KG1 (cell line): ENCODE results near the gene SH3PXD2B.

Experiments
- DNase-seq: peaks from one replicate; lab custom pipeline; 2025; lab: John Stamatoyannopoulos, UW

The SH3PXD2B gene

GRCh38 chr5:172436879-172437369 is 17.4 kb downstream of the SH3PXD2B start:
- no peak for DNase-seq

- no peak for DNase-seq
These were observed 18.0 kb downstream of the SH3PXD2B start for GRCh38 chr5:172436078-172436878.

GRCh38 chr5:172435362-172436077 is 18.8 kb downstream of the SH3PXD2B start:
- DNase-seq = no peak

GRCh38 chr5:172434251-172434650 is 20.1 kb downstream of the SH3PXD2B start:
- no peak for DNase-seq

GRCh38 chr5:172433513-172433912 is 20.8 kb downstream of the SH3PXD2B start:
- no peak for DNase-seq

GRCh38 chr5:172433071-172433470 is 21.3 kb downstream of the SH3PXD2B start:
- DNase-seq = no peak

GRCh38 chr5:172430354-172430753 is 24.0 kb downstream of the SH3PXD2B start:
- no peak for DNase-seq

- no peak for DNase-seq
These were observed 25.0 kb downstream of the SH3PXD2B start for GRCh38 chr5:172429201-172429940.

GRCh38 chr5:172428224-172429166 is 25.8 kb downstream of the SH3PXD2B start:
- no peak for DNase-seq

GRCh38 chr5:172427202-172427601 is 27.1 kb downstream of the SH3PXD2B start:
- no peak for DNase-seq

GRCh38 chr5:172426086-172426485 is 28.2 kb downstream of the SH3PXD2B start:
- DNase-seq = no peak

GRCh38 chr5:172425402-172425801 is 28.9 kb downstream of the SH3PXD2B start:
- DNase-seq = no peak

GRCh38 chr5:172424808-172425207 is 29.5 kb downstream of the SH3PXD2B start:
- no peak for DNase-seq

GRCh38 chr5:172424111-172424490 is 30.2 kb downstream of the SH3PXD2B start:
- no peak for DNase-seq

- DNase-seq = no peak
These were observed 30.8 kb downstream of the SH3PXD2B start for GRCh38 chr5:172423379-172424110.

- DNase-seq = no peak
These were observed 32.1 kb downstream of the SH3PXD2B start for GRCh38 chr5:172422255-172422654.

GRCh38 chr5:172421020-172421419 is 33.3 kb downstream of the SH3PXD2B start:
- no peak for DNase-seq

GRCh38 chr5:172420235-172420939 is 33.9 kb downstream of the SH3PXD2B start:
- DNase-seq = no peak

GRCh38 chr5:172418862-172419814 is 35.2 kb downstream of the SH3PXD2B start:
- DNase-seq = no peak
